ENCODE measurements around the gene SORCS1.

SORCS1 gene

DNA sequence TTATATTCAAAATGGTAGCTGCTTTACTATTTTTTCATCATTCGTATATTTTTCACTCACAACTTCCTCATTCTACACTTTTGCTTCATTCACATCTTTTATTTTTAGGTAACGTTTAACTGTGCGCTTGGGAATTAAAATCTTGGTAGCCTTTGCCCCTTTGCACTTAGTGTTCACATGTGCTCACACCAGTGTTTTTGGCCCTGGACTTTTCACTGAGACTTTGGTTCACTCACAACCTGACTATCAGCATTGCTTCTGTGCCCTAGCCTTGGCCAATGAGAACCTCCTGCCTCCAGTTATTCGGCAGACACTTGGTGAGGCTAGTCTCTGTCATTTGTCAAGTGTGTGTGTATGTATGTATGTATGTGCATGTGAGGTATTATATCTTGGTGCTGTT is 596.9 kb downstream of the SORCS1 start:
- DNase-seq: no peak

DNA sequence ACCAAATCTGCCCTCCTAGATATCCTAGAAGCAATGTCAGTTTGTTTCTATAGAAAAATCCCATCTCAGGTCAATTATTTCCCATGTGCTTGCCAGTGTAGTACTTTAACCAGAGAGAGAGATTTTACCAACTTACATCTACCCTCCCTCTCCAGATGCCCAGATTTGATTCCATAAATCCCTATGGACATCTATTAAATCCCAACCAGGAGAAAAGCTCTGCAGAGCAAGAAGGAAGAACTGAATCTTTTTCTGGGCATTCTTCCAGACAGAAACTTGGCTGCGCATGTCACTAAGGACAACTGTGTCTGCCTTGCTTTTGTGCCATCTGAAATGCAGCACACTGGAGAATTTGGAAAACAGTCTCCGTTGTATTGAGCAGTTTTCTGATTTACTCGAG is 597.6 kb downstream of the SORCS1 start:
- no peak for DNase-seq

DNA sequence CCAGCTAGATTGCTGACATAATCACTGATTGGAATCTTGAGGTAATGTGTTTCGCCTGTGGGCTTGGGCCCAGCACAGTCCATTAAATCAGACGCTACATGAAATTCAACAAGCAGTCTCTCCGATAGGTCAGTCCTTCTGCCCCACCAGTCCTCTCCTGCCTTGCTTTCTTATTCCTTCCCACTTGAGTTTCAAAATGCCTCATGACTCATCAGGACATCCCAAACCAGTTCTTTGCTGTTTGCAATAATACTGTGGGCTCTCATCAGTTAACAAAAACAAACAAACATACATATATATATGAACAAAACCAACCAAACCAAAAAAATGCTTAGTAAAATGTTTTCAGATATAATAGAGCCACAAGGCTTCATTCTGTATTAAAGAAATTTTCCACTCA is 599.0 kb downstream of the SORCS1 start:
- no peak for DNase-seq

DNA sequence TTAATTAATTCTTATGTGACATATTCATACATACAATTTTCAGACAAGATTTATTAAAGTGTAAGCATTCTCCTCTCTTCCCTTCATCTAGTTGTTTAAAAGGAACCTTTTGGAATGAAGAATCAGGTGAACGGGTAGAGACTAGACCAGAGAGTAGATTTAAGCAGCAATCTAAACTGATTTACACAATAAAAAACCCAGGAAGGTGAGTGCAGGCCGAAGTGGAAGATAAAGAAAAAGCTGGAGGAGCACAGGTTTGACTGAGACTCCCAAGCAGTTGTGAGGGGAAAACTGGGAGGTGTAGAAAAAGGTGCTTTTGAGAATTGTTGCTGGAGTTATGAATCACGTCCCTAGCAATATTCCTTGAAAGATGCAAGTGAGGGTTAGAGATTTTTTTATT is 601.1 kb downstream of the SORCS1 start:
- DNase-seq: no peak

DNA sequence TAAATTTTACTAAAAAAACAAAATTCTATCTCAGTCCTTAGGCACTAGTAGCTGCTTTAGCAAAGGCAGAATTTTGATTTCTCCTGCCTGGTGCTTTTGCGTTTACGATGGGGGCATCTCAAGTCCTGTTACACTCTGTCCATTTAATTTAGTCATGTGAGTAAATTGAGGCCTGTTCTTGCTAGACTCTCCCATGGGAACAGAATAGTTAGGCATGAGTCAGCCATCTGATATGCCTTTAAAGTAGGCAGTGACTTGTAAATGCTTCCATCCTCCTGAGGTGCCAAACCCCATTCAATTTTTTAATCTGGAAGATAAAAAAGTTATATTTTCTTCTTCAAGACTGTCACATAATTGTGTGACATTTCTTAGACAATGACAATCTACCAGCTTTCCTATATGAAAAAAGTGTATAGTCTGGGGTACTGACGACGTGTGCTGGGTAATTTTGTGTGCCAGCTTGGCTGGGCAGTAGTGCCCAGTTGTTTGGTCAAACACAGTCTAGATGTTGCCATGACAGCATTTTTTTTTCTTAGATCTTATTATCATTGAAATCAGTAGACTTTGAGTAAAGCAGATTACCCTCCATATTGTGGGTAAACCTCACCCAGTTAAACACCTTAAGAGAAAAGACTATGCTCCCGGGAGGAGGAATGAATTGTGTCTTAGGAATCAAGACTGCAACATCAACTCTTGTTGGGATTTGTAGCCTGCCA is 603.4 kb downstream of the SORCS1 start:
- no peak for DNase-seq

DNA sequence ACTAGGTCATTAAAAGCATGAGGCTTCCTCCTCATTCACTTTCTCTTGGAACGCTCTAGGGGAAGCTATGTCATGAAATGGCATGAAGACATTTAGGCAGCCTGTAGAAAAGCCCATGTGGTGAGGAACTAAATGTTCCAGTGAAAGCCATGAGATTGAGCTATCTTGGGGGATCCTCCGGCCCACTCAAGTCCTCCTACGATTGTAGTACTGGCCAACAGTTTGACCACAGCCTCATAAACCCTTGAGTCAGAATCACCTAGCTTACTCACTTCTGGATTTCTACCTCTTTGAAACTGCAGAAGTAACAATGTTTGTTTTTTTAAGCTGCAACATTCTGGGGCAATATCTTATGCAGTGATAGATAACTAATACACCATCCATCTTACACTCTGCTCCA is 605.1 kb downstream of the SORCS1 start:
- no peak for DNase-seq

DNA sequence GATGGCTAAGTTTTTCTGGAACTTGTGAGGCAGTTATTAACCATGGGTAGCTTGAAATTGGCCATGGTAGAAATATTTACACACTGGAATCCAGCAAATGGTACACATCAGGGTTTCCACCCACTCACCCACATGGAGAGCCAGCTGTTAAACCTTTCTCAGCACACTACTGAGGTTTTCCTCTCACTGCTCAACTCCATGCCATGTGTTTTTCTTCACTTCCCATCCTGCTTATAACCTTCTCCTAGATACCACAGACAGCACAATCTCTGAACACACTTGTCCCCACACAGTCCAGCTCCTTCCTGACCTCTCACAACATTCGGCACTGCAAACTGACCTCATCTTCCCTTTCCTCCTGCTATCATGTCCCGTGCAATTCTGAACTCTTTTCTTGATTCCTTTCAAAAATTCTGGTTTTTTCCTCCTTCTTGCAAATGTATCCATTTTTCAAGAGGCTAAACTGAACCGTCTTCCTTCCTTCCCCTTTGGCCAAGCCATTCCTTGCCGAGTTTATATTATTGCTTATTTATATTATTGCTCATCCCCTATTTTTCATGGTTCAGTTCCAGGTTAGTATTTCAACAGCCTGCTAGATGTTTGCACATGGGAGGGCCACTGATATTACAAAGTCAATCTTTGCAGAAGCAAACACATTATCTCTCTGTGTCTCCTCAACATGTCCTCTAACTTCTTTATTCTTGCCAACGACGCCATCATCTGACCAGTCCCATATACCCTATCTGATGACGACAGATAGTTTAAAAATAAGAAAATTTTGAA is 606.4 kb downstream of the SORCS1 start:
- no peak for DNase-seq

DNA sequence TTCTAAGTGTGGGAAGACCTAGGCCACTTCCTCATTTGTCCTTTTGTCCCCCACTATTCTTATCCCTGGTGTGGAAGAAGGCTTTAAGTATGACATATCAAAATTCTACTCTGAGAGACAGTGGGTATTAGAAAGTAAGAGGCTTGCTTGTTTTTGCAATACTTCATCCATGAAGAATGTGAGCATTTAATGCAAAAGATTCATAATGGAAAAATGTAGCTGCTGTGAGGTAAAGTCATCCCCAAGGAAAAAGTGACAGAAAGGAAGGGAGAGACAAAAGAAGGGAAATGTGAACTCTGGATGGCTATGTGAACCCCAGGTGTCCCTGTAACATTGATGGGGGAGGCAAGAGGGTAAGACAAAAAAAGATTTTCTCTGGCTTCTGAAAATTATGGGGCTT is 607.5 kb downstream of the SORCS1 start:
- DNase-seq: no peak

DNA sequence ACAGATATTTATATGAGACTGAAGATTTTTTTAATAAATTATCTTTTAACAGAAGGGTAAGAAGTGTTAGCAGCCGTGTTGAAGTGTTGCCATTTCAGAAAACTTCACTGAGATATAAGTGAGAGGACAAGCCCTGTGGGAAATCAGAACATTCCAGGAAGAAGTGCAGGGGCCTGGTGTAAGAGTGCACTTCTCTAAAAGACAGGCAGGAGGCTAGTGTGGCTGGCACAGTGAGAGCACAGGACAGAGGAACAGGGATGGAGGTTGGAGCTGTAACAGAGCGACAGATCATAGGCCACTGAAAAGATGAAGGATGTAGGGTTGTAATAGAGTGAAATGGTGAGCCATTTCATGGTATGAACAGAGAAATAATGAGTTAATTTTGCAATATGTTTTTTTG is 608.9 kb downstream of the SORCS1 start:
- no peak for DNase-seq

DNA sequence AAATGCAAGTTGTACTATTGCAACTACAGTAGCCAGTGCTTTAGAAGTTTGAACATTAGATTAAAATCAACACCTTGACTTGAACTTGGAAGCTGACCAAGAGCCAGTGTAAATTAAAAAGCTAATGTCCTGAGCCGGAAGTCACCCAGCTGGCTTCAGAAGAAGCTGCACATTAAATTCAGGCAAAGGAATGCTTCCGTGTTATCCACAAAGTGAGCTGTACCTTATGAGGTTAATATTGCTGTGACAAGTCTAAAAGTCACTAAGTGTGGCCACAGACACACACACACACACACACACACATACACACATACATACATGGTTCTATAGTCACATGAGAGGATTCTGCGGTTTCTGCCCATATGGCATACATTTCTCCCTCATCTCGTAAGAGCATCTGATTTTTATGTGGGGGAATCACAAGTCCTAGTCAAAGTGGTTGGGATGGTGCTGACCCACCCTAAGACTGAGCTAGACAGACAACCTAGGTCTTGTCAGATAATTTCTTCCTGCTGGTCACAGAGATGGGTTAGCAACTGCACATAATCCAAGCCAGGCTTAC is 612.9 kb downstream of the SORCS1 start:
- no peak for DNase-seq

DNA sequence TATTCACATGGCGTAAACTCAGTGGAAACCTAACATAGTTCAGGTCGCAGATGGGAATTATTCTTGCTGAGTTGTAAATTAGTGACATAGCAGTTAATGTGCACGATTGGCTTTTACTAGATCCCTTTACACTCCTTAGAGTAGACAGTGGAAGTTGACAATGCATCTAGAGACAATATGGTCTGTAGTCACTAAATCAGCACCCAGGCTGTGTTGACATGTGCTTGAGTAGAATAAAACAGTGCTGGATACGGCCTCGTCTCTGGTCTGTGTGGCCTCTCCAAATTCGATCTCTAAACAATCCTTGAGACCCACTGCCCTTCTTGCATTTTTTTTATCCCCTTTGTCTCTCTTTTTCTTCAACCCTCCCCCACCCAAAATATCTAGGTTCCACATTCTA is 615.7 kb downstream of the SORCS1 start:
- no peak for DNase-seq

DNA sequence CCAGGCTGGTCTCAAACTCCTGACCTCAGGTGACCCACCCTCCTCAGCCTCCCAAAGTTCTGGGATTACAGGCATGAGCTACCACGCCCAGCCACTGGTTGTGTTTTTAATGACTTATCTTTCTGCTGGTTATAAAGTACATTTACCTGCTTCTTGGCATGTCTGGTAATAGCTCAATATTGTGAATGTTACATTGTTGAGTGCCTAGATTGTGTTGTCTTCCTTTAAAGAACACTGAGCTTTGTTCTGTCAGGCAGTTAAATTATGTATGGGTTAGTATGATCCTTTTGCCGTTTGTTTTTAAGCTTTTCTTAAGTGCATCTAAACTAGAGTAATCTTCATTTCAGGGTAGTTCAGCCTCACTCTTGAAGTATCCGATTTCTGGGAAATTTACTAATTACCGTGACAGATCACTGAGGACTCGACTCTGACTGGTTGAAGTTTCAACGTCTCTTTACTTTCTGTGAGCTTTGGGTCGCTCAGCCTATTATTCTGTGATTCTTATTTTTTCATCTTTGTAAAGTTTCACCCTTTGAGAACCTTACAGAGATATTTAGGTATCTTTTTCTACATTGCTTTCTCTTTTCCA is 617.4 kb downstream of the SORCS1 start:
- DNase-seq: no peak

DNA sequence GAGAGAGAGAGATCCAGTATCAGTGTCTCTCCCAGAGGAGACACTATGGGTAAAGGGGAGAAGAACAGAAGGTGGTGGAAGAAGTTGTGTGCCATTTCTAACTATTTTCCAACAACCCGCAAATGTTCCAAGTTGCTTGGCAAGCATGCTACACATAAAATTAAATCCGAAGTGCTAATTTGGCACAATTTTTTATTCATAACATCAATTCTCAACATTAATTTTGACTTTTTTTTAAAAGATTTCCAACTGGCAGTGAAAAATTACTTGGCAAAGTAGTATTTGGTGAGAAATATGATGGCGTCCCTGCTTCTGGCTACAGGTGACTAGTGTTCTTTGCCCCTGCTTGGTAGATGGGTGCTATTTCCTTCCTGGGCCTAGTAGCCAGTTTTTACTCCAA is 622.0 kb downstream of the SORCS1 start:
- no peak for DNase-seq

DNA sequence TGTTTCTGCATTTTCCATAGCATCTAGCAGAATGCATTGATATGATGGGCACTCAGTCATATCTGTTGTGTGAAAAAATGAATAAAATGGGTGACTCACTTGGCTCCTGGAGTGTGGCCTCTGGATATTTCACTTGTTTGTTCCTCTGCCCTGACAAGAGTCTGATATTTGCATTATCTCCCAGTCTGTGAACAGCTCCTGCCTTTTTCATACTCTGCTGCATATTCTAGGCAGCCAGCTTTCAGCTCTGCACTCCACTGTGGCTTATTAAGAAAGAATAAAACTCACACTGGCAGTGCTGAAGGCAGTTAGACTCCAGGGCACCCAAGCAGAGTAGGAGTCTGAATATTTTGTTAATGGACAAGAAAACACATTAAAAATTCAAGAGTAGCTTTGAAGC is 623.9 kb downstream of the SORCS1 start:
- no peak for DNase-seq

DNA sequence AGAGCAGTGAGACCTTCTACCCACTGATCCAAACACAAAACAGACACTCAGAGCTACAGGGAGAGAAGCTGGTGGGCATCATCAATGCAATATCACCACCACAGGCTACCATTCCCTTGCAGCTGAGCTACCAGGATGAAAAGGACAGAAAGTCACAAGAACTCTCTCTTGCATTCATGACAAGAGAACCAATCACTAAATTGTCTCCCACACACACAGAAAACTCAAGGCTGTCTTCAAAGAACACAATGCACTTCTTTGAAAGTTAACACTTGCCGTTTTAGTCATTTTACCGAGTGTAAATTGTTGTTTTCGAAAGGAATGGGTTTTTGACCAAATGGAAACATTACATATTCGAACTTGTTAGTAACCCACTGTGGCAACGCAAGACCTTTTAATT is 626.6 kb downstream of the SORCS1 start:
- no peak for DNase-seq

DNA sequence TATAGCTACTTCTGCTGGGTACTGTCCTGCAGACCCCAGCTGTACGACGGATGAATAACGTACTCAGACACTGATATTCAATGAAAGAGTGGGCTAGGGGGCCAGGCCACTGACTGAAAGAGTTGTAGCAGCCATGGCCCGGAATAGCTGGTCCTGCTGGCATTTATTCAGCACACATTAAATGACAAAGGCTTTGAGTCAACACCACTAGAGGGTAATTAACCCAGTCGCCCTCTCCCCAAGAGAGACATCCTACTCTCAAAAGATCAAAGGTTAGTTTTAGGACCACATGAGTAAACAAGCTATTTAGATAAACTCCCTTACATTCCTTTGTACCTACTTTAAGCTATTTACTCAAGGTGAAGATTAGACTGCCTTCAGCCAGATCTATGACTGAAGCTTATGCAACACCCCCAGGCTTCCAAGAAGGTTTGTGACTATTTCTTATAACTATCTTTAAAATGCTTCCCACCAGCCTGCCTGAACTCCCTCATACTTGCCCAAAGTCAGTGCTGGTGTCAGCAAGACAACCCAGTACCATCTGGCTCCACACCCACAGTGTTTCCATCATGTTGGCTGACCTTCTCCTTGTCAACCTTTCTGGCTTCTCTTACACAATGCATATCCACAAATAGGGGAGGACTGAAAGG is 629.1 kb downstream of the SORCS1 start:
- no peak for DNase-seq

DNA sequence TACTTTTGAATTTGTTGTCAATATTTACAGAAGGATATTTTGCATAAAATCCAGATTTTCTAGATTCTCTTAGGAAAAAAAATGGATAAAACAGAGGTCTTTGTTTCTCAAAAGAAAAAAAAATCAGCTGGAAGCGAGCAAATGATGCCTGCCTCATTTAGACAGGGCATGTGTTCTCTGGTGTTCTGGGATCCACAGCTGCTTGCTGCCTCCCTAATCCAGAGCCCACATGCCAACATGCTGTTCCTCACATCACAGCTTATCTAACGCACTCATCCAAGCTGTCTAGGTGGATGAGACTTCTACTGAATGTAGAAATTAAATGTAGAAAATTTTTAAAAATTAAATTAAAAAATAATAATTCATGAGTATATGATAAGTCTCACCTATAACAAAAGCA is 630.1 kb downstream of the SORCS1 start:
- no peak for DNase-seq

DNA sequence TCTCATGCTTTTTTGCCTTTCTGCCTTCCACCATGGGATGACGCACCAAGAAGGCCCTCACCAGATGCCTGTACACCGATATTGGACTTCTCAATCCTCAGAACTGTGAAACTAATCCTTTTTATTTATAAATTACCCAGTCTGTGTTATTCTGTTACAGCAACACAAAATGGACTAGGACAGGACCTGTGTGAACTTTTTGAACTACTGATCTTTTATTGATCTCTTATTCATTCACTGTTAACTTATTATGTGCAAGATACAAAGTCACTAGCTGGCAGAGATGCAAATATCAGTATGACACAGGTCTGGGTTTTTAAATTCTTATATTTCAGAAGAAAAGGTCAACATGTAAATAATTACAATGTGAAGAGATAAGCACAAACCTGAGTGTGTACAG is 635.8 kb downstream of the SORCS1 start:
- DNase-seq: no peak

DNA sequence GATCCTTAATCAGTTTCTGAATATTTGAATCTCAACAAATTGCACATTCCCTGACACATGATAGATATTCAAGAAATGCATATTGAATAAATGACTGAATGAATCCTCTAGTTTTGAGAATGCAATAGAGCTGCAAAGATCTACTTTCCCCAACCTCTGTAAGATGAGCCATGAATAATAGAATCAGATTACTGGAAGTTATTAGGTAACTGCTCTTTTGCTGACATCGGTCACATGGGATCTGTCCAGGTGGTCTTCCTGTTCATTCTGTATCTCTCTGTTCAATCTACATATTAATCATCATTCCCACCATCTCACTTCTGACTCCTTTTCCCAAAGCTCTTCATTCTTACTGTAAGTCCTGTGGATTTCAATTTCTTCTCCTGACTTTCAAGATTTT is 638.7 kb downstream of the SORCS1 start:
- no peak for DNase-seq
